A673 (cell line): ENCODE data around the gene SCML2. TPM values are rescaled to one million over a fixed set of nuclear protein-coding genes. Genes with fewer than 3 reads are reported as not detected.
"Not testable (repeated sequence)": the region's sequence is repeated elsewhere in the genome, so short reads cannot be mapped to it uniquely, and the experiment has no call there.

Experiments
- BruUV-seq: library from RNA; stranded (reverse); fragments of 400-500 nt; replicated peaks from 2 replicates; lab custom pipeline; 2021; lab: Mats Ljungman, UMichigan
- CTCF ChIA-PET: fragments of 300-600 bp; sonication (Branson Sonifier 250); formaldehyde crosslinking; loops from one replicate; lab custom pipeline; 2022; ENCODE audit warnings: antibody characterized with exemption; lab: Charles Lee
- POLR2A ChIA-PET: fragments of 300-600 bp; sonication (Branson Sonifier 250); formaldehyde crosslinking; loops from one replicate; lab custom pipeline; 2022; ENCODE audit warnings: antibody characterized with exemption; ENCODE audit not compliant: low non-redundant PET; lab: Charles Lee
- DNase-seq: peaks from one replicate; pipeline ENCODE4 v3.0.0-alpha.2; 2015; ENCODE audit warnings: low spot score
- H3K27ac ChIP-seq: fragments of 200-600 bp; sonication (generic); 2 replicates; pipeline ENCODE4 v1.5.1; 2016; ENCODE audit warnings: mixed run types, low read depth, mild to moderate bottlenecking, mixed read lengths, antibody characterized with exemption, low read length; ENCODE audit not compliant: poor library complexity, severe bottlenecking
- H3K27me3 ChIP-seq: fragments of 200-600 bp; sonication (generic); replicated peaks from 2 replicates; pipeline ENCODE4 v1.6.1; 2017; ENCODE audit warnings: mixed run types, low read depth, mild to moderate bottlenecking, mixed read lengths, antibody characterized with exemption, low read length; ENCODE audit not compliant: insufficient read depth, poor library complexity
- H3K36me3 ChIP-seq: fragments of 200-600 bp; sonication (generic); 2 replicates; pipeline ENCODE4 v1.6.1; 2016; ENCODE audit warnings: mixed run types, mild to moderate bottlenecking, mixed read lengths, antibody characterized with exemption, low read length; ENCODE audit not compliant: insufficient read depth, poor library complexity, severe bottlenecking
- H3K4me1 ChIP-seq: fragments of 200-600 bp; sonication (generic); 2 replicates; pipeline ENCODE4 v1.6.1; 2017; ENCODE audit warnings: mixed run types, mild to moderate bottlenecking, mixed read lengths, antibody characterized with exemption, low read length; ENCODE audit not compliant: insufficient read depth, poor library complexity, severe bottlenecking
- H3K4me3 ChIP-seq: fragments of 200-600 bp; sonication (generic); 2 replicates; pipeline ENCODE4 v1.5.1; 2016; ENCODE audit warnings: low read depth, mixed run types, mild to moderate bottlenecking, mixed read lengths, low read length; ENCODE audit not compliant: poor library complexity, severe bottlenecking
- H3K9me3 ChIP-seq: fragments of 200-600 bp; sonication (generic); 2 replicates; pipeline ENCODE4 v1.6.1; 2016; ENCODE audit warnings: mixed run types, low read depth, mild to moderate bottlenecking, mixed read lengths, antibody characterized with exemption, low read length; ENCODE audit not compliant: poor library complexity, severe bottlenecking
- EZH2 ChIP-seq: fragments of 200-600 bp; sonication (generic); IDR thresholded peaks from 2 replicates; pipeline ENCODE4 v1.6.1; 2017; ENCODE audit warnings: borderline replicate concordance, low read depth, mild to moderate bottlenecking, mixed read lengths, antibody characterized with exemption, low read length; ENCODE audit not compliant: poor library complexity, severe bottlenecking
- intact Hi-C: fragments of 100-400 bp; cut with micrococcal nuclease; formaldehyde crosslinking; loops from one replicate; pipeline ENCODE4 v1.10.0; 2022; ENCODE audit not compliant: unreplicated experiment
- total RNA-seq: library from RNA; stranded (reverse); gene quantifications from 2 replicates; pipeline ENCODE4 v1.2.3, GENCODE V29; 2021
- TF ChIP-seq, protein P1 (sequence below): fragments of 300-800, 200-600 bp; sonication (generic); conservative IDR thresholded peaks from 2 replicates; pipeline ENCODE4 v1.5.1; 2017; ENCODE audit warnings: low read depth, mild to moderate bottlenecking, antibody characterized with exemption, low read length, moderate library complexity, mixed read lengths

SCML2 gene
- total RNA-seq, 1 experiment from 2014 or later, result 13.9 TPM

DNA sequence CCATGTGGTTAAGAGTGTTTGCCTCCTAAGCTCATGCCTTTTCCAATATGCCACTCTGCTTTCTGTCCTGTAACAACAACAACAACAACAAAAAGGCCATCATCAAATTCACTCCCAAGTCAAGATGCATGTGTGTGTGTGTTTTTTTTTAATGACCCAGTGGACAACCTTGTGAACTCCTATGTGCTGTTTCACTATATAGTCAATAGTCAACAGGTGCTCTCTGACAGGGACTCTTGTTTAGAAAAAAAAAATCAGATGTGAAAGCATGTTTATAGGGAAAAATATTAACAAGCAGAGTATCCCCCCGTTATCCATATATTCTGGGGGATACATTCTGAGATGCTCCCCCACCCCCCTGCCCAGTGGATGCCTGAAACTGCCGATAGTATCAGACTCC is 83.2 kb downstream of the SCML2 start:
- Histone ChIP-seq H3K27ac (no peak overlapping the region), H3K4me1 (no peaks in the 10 kb centered on the region), H3K36me3 (no peaks in the 10 kb centered on the region), H3K27me3 (no peaks in the 10 kb centered on the region), H3K4me3 (no peak overlapping the region), H3K9me3 (no peaks in the 10 kb centered on the region)
- ChIA-PET POLR2A (no interaction called here), CTCF (no interaction called here)
- intact Hi-C loops, result no loop called here
- TF ChIP-seq, protein P1, sequence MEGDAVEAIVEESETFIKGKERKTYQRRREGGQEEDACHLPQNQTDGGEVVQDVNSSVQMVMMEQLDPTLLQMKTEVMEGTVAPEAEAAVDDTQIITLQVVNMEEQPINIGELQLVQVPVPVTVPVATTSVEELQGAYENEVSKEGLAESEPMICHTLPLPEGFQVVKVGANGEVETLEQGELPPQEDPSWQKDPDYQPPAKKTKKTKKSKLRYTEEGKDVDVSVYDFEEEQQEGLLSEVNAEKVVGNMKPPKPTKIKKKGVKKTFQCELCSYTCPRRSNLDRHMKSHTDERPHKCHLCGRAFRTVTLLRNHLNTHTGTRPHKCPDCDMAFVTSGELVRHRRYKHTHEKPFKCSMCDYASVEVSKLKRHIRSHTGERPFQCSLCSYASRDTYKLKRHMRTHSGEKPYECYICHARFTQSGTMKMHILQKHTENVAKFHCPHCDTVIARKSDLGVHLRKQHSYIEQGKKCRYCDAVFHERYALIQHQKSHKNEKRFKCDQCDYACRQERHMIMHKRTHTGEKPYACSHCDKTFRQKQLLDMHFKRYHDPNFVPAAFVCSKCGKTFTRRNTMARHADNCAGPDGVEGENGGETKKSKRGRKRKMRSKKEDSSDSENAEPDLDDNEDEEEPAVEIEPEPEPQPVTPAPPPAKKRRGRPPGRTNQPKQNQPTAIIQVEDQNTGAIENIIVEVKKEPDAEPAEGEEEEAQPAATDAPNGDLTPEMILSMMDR, result no peak
- no peak for TF ChIP-seq EZH2
- no peak for DNase-seq
- BruUV-seq, result no TSS peak

DNA sequence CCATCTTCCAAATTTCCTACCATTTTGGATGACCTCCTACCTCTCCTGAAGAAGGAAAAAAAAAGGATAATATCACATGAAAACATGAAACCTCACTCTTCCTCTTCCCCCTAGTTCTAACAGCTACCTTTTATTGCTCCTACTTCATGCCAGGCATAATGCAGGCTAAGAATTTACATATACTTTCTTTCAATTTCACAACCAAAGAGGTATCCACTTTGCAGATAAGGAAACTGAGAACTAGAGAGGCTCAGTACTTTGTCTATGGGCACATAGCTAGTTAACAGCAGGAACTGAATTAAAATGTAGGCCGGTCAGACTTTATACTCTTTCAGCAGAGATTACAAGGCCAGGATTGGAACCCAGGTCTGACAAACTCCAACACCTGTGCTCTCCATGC is 99.4 kb downstream of the SCML2 start:
- TF ChIP-seq EZH2, result no peak
- TF ChIP-seq, protein P1, result no peak
- ChIA-PET CTCF (no interaction called here), POLR2A (no interaction called here)
- intact Hi-C loops, result no loop called here
- Histone ChIP-seq H3K9me3 (no peaks in the 10 kb centered on the region), H3K27ac (no peak overlapping the region), H3K36me3 (no peaks in the 10 kb centered on the region), H3K4me1 (peaks cover 4% of the 10 kb centered on the region), H3K4me3 (no peak overlapping the region), H3K27me3 (no peaks in the 10 kb centered on the region)
- no peak for DNase-seq
- no TSS peak for BruUV-seq

DNA sequence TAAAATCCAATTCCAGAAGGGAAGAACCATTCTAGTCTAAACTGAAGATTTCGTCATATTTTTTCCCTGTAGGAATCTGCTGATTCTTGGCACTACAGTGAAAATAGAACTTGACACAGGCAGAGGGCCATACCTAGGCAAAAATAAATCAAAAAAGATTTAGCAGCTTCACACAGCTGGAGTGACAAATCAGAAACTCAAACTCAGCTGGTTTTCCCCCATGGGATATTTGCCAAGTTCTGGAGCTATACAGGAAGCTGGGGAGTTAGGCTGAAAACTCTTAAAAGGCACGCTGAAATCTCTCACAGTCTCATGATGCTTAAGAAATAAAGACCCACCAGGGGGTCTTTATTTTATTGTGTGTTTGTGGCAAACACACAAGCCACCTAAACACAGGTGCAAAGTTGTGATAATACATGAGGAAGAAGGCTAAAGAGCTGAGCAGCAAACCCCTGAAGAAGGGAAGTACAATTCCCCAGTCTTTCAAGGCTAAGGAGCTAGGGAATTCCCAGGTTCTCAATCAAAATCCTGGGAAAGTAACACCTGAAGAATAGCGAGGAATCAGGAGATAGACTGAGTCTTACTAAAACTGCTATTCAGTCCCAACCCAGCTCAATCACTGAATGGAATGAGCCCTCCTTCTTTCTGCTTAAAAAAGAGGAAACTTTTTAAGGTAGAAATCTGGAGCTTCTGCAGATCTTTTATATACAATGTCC is 101.7 kb downstream of the SCML2 start:
- no peak overlapping the region for H3K4me3 ChIP-seq
- H3K4me1 ChIP-seq, result peaks cover 4% of the 10 kb centered on the region
- H3K9me3 ChIP-seq, result no peaks in the 10 kb centered on the region
- ChIA-PET CTCF (interaction anchor here (0.6 kb wide), 1 partner anchor 53 kb away, joined by 6 read pairs; no protein-coding TSS in a partner anchor), POLR2A (no interaction called here)
- peak; percentile 73 for DNase-seq
- intact Hi-C loops, result no loop called here
- no peak overlapping the region for H3K27ac ChIP-seq
- H3K36me3 ChIP-seq, result no peaks in the 10 kb centered on the region
- BruUV-seq, result no TSS peak
- H3K27me3 ChIP-seq, result no peaks in the 10 kb centered on the region
- TF ChIP-seq, protein P1, result no peak
- no peak for TF ChIP-seq EZH2

DNA sequence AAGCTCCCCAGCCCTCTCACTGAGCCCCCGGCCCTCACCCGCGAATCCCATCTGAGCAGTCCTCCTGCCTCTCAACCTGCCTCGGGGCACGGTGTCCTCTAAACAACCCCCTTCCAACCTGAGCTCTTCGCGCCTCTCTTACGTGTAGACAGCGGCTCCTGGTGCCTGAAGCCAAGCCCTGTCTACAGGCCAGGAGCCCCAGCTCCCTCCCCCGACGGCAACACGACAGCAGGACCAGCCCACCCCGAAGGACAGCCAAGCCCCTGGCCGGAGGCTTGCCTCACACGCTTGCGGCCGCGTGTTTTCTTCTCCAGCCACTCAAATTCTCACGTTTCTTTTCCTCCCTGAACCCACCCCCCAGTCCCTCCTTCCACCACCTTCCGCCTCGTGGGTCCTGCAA is 124.8 kb downstream of the SCML2 start:
- H3K4me1 ChIP-seq, H3K9me3 ChIP-seq, DNase-seq, H3K4me3 ChIP-seq, BruUV-seq, H3K36me3 ChIP-seq, POLR2A ChIA-PET, H3K27ac ChIP-seq, intact Hi-C loops, H3K27me3 ChIP-seq, CTCF ChIA-PET: not testable (repeated sequence)
